Neural cell (in vitro differentiated cells): ENCODE data around the gene EDARADD.

Experiments
- CTCF ChIP-seq: fragments of 450-650 bp; IDR thresholded peaks from 2 replicates; pipeline ENCODE4 v1.5.1; 2014; ENCODE audit warnings: antibody characterized with exemption, mild to moderate bottlenecking, moderate library complexity; ENCODE audit not compliant: poor library complexity, severe bottlenecking
- SMC3 ChIP-seq: fragments of 450-650 bp; conservative IDR thresholded peaks from 2 replicates; pipeline ENCODE4 v1.6.1; 2014; ENCODE audit warnings: antibody characterized with exemption, mild to moderate bottlenecking, moderate library complexity; ENCODE audit not compliant: poor library complexity
- TAF1 ChIP-seq: IDR thresholded peaks from 2 replicates; pipeline ENCODE4 v1.6.1; 2012; ENCODE audit warnings: low read depth

- TF ChIP-seq CTCF (no peak), SMC3 (no peak), TAF1 (no peak)
Observed at GRCh38 chr1:236354330-236355147, 39.5 kb upstream of the EDARADD start.
